ENCODE results near the gene CEP83. TPM values are rescaled to one million over a fixed set of nuclear protein-coding genes. Genes with fewer than 3 reads are reported as not detected.

The CEP83 gene
- total RNA-seq, 1 donor from 2014 or later, result 28.7 TPM

GRCh38 chr12:94289461-94290312 lies 170.0 kb downstream of the CEP83 start:
- H3K27ac Mint-ChIP-seq (ENCODE audit: unreplicated experiment), result no peak overlapping the region
- TF ChIP-seq CTCF (conservative IDR thresholded peaks at IDR 0.05), result no peak
- H3K4me3 Mint-ChIP-seq, result no peak overlapping the region
- no peak for DNase-seq (ENCODE audit: low read depth, low spot score)
- H3K27me3 Mint-ChIP-seq (ENCODE audit: low read depth), result no peaks in the 10 kb centered on the region
- H3K36me3 Mint-ChIP-seq (ENCODE audit: low read depth), result peaks cover 14% of the 10 kb centered on the region
- peaks cover 18% of the 10 kb centered on the region for H3K4me1 Mint-ChIP-seq
- no peaks in the 10 kb centered on the region for H3K9me3 Mint-ChIP-seq

GRCh38 chr12:94287245-94287628 lies 172.4 kb downstream of the CEP83 start:
- peaks cover 6% of the 10 kb centered on the region for H3K36me3 Mint-ChIP-seq (ENCODE audit: low read depth)
- peak overlapping the region; percentile 20 for H3K27ac Mint-ChIP-seq (ENCODE audit: unreplicated experiment)
- no peaks in the 10 kb centered on the region for H3K9me3 Mint-ChIP-seq
- no peak for DNase-seq (ENCODE audit: low read depth, low spot score)
- TF ChIP-seq CTCF (conservative IDR thresholded peaks at IDR 0.05), result no peak
- H3K4me3 Mint-ChIP-seq, result no peak overlapping the region
- peaks cover 18% of the 10 kb centered on the region for H3K4me1 Mint-ChIP-seq
- H3K27me3 Mint-ChIP-seq (ENCODE audit: low read depth), result no peaks in the 10 kb centered on the region

GRCh38 chr12:94286583-94287244 lies 173.0 kb downstream of the CEP83 start:
- DNase-seq (ENCODE audit: low read depth, low spot score), result no peak
- Mint-ChIP-seq H3K4me1 (peaks cover 18% of the 10 kb centered on the region), H3K4me3 (no peak overlapping the region), H3K27ac (ENCODE audit: unreplicated experiment) (no peak overlapping the region), H3K27me3 (ENCODE audit: low read depth) (no peaks in the 10 kb centered on the region), H3K36me3 (ENCODE audit: low read depth) (peaks cover 6% of the 10 kb centered on the region), H3K9me3 (no peaks in the 10 kb centered on the region)
- TF ChIP-seq CTCF (conservative IDR thresholded peaks at IDR 0.05), result no peak

GRCh38 chr12:94285943-94286582 lies 173.6 kb downstream of the CEP83 start:
- Mint-ChIP-seq H3K27me3 (ENCODE audit: low read depth) (no peaks in the 10 kb centered on the region), H3K9me3 (no peaks in the 10 kb centered on the region), H3K4me3 (no peak overlapping the region), H3K27ac (ENCODE audit: unreplicated experiment) (no peak overlapping the region), H3K36me3 (ENCODE audit: low read depth) (peaks cover 2% of the 10 kb centered on the region), H3K4me1 (peaks cover 18% of the 10 kb centered on the region)
- no peak for TF ChIP-seq CTCF (conservative IDR thresholded peaks at IDR 0.05)
- no peak for DNase-seq (ENCODE audit: low read depth, low spot score)

- Mint-ChIP-seq H3K27me3 (ENCODE audit: low read depth) (no peaks in the 10 kb centered on the region), H3K27ac (ENCODE audit: unreplicated experiment) (no peak overlapping the region)
Measured at GRCh38 chr12:94284859-94285258, 174.8 kb downstream of the CEP83 start.

More at GRCh38 chr12:94284859-94285258, 174.8 kb downstream of the CEP83 start:
- Mint-ChIP-seq H3K9me3 (no peaks in the 10 kb centered on the region), H3K4me1 (peaks cover 12% of the 10 kb centered on the region), H3K36me3 (ENCODE audit: low read depth) (peaks cover 2% of the 10 kb centered on the region), H3K4me3 (no peak overlapping the region)
- no peak for DNase-seq (ENCODE audit: low read depth, low spot score)
- no peak for TF ChIP-seq CTCF (conservative IDR thresholded peaks at IDR 0.05)

Data from neural crest cell (in vitro differentiated cells).